HL-60 (cell line): ENCODE results near the gene DRC3.

Source experiments
- DNase-seq, 2 experiments: peaks; one replicate each; pipeline ENCODE4 v3.0.0-alpha.2; 2010 to 2020; ENCODE audit warnings: low read depth in 1 of 2, low spot score in 1 of 2
- H3K27ac ChIP-seq: fragments of 250-450 bp; sonication (Bioruptor Pico); replicated peaks from 2 replicates; pipeline ENCODE4 v1.5.1; 2020; ENCODE audit warnings: mild to moderate bottlenecking, moderate library complexity
- H3K27me3 ChIP-seq: fragments of 250-450 bp; sonication (Bioruptor Pico); 2 replicates; pipeline ENCODE4 v1.5.1; 2021; ENCODE audit warnings: mild to moderate bottlenecking, moderate library complexity; ENCODE audit not compliant: insufficient read depth, poor library complexity, severe bottlenecking
- H3K4me3 ChIP-seq: replicated peaks from 2 replicates; pipeline ENCODE4 v1.5.1; 2011; ENCODE audit warnings: mild to moderate bottlenecking, control low read depth, low read length; ENCODE audit not compliant: insufficient read depth
- GABPA ChIP-seq: IDR thresholded peaks from 2 replicates; pipeline ENCODE4 v1.6.1; 2012; ENCODE audit warnings: low read depth
- POLR2AphosphoS5 ChIP-seq: IDR thresholded peaks from 2 replicates; pipeline ENCODE4 v1.6.1; 2012; ENCODE audit warnings: low read depth
- SPI1 ChIP-seq: IDR thresholded peaks from 2 replicates; pipeline ENCODE4 v1.6.1; 2012; ENCODE audit warnings: low read depth, mild to moderate bottlenecking, borderline replicate concordance
- TF ChIP-seq, protein P1 (sequence below): IDR thresholded peaks from one replicate; pipeline ENCODE4 v1.5.1; 2011; ENCODE audit warnings: low read length, control low read depth, inconsistent platforms; ENCODE audit not compliant: insufficient read depth
- TF ChIP-seq, protein P2 (sequence below): IDR thresholded peaks from 2 replicates; pipeline ENCODE4 v1.6.1; 2012; ENCODE audit warnings: low read depth; ENCODE audit not compliant: insufficient replicate concordance

Gene DRC3

DNA sequence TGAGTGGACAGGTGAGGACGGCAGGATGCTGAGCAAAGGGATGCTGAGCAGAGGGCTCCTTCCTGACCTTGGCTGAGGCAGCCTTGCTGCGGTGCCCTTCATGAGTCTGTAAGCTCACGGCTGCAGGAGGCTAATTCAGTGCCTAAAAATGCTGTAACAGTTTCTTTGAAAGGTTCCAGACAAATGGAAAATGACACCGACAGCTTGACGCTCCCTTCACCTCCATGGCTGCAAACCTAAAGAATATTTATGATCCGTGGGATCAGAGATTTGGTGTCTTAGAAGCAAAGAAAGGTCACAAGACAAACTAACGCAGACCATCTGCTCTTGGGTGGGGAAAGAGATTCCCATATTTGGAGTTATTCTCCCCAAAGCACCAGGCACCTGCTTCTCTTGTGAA, 28.4 kb upstream of the DRC3 start:
- H3K4me3 ChIP-seq, result no peak overlapping the region
- DNase-seq, result no peak
- TF ChIP-seq SPI1 (no peak), GABPA (no peak), POLR2AphosphoS5 (no peak)
- TF ChIP-seq, protein P1, sequence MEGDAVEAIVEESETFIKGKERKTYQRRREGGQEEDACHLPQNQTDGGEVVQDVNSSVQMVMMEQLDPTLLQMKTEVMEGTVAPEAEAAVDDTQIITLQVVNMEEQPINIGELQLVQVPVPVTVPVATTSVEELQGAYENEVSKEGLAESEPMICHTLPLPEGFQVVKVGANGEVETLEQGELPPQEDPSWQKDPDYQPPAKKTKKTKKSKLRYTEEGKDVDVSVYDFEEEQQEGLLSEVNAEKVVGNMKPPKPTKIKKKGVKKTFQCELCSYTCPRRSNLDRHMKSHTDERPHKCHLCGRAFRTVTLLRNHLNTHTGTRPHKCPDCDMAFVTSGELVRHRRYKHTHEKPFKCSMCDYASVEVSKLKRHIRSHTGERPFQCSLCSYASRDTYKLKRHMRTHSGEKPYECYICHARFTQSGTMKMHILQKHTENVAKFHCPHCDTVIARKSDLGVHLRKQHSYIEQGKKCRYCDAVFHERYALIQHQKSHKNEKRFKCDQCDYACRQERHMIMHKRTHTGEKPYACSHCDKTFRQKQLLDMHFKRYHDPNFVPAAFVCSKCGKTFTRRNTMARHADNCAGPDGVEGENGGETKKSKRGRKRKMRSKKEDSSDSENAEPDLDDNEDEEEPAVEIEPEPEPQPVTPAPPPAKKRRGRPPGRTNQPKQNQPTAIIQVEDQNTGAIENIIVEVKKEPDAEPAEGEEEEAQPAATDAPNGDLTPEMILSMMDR, result no peak
- TF ChIP-seq, protein P2, sequence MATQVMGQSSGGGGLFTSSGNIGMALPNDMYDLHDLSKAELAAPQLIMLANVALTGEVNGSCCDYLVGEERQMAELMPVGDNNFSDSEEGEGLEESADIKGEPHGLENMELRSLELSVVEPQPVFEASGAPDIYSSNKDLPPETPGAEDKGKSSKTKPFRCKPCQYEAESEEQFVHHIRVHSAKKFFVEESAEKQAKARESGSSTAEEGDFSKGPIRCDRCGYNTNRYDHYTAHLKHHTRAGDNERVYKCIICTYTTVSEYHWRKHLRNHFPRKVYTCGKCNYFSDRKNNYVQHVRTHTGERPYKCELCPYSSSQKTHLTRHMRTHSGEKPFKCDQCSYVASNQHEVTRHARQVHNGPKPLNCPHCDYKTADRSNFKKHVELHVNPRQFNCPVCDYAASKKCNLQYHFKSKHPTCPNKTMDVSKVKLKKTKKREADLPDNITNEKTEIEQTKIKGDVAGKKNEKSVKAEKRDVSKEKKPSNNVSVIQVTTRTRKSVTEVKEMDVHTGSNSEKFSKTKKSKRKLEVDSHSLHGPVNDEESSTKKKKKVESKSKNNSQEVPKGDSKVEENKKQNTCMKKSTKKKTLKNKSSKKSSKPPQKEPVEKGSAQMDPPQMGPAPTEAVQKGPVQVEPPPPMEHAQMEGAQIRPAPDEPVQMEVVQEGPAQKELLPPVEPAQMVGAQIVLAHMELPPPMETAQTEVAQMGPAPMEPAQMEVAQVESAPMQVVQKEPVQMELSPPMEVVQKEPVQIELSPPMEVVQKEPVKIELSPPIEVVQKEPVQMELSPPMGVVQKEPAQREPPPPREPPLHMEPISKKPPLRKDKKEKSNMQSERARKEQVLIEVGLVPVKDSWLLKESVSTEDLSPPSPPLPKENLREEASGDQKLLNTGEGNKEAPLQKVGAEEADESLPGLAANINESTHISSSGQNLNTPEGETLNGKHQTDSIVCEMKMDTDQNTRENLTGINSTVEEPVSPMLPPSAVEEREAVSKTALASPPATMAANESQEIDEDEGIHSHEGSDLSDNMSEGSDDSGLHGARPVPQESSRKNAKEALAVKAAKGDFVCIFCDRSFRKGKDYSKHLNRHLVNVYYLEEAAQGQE, result no peak
- H3K27ac ChIP-seq, result no peak overlapping the region
- no peaks in the 10 kb centered on the region for H3K27me3 ChIP-seq

DNA sequence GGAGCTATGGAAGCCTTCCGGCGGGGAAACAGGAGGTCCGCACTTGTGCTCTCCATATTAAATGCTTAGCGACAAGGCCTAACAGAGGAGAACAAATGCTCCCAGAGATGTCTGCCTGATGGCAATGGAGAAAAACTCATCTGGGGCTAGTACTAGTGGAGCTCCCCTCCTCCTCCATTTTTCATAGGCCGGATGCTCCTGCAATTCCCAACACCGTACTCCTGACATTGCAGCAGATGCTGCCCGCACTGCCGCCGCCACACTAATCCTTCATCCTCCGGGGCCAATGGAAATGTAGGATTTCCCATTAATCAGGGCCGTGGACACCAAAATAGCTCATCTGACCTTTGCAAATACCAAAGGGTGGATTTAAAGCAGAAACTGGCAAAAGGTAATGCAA, 27.9 kb upstream of the DRC3 start:
- Histone ChIP-seq H3K27me3 (no peaks in the 10 kb centered on the region), H3K4me3 (no peak overlapping the region), H3K27ac (no peak overlapping the region)
- DNase-seq, result no peak
- TF ChIP-seq, protein P2, result no peak
- no peak for TF ChIP-seq GABPA
- no peak for TF ChIP-seq POLR2AphosphoS5
- TF ChIP-seq, protein P1, result no peak
- no peak for TF ChIP-seq SPI1

DNA sequence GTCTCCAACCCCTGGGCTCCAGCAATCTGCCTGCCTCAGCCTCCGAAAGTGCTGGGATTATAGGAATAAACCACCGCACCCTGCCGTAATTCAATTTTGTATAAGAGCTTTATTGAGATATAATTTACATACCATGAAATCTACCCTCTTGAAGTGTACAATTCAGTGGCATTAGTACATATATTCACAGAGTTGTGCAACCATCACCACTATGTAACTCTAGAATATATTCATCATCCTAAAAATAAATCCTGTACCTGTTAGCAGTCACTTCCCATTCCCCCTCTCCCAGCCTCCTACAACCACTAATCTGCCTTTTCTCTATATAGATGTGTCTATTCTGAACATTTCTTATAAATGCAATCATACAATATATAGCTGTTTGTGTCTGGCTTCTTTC, 26.6 kb upstream of the DRC3 start:
- H3K27me3 ChIP-seq, result no peaks in the 10 kb centered on the region
- TF ChIP-seq, protein P1, result no peak
- TF ChIP-seq POLR2AphosphoS5, result no peak
- no peak for TF ChIP-seq GABPA
- TF ChIP-seq SPI1, result no peak
- TF ChIP-seq, protein P2, result no peak
- H3K4me3 ChIP-seq, result no peak overlapping the region
- peak in 1 of 2 experiments; percentile 5 for DNase-seq
- no peak overlapping the region for H3K27ac ChIP-seq
